HG03571 (cell line): ENCODE data around the gene CACNA1S.

Experiments used
- ATAC-seq: cut with Tn5 transposase; IDR thresholded peaks from one replicate; pipeline ENCODE4 v1.9.1; 2021; ENCODE audit not compliant: unreplicated experiment

The CACNA1S gene

DNA sequence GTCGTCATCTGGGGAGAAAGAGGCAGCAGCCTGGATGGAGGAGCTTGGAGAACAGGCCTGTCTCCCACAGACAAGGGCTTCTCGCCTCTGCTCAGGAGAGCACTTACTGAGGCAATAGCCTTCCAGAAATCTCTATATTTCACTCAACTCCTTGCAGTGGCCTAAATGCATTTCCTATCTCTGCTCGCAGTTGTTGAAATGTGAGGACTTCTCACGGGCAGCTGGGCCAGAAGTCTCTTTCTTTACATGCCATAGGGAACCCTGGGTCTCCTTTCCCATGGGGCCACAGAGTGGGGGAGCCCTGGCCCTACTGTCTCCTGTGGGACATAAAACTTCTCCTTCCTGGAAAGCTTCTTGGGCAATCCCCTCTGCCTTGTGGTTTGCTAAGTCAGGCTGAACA lies 45.2 kb downstream of the CACNA1S start:
- no peak for ATAC-seq

- no peak for ATAC-seq
Observed at GRCh38 chr1:201065686-201066085, 46.5 kb downstream of the CACNA1S start.

DNA sequence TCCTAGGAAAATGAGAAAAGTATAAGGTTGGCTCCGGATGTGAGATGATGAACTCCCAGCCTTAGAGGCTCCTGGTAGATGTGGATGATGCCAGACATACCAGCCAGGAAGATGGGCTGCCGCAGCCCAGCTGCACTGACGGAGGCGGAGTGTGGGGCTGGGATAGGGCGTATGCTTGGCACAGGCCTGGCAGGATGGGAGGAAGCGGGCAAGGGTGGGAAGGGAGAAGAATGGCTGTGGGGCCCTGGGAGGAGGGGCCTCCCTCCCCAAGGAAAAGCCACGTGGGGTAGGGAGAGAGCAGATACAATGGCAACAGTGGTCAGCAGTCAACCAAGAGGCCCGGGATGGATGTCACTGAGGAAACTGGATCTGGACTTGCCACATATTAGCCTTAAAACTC lies 47.4 kb downstream of the CACNA1S start:
- ATAC-seq: no peak

GRCh38 chr1:201063145-201063544 lies 49.1 kb downstream of the CACNA1S start:
- ATAC-seq: no peak

DNA sequence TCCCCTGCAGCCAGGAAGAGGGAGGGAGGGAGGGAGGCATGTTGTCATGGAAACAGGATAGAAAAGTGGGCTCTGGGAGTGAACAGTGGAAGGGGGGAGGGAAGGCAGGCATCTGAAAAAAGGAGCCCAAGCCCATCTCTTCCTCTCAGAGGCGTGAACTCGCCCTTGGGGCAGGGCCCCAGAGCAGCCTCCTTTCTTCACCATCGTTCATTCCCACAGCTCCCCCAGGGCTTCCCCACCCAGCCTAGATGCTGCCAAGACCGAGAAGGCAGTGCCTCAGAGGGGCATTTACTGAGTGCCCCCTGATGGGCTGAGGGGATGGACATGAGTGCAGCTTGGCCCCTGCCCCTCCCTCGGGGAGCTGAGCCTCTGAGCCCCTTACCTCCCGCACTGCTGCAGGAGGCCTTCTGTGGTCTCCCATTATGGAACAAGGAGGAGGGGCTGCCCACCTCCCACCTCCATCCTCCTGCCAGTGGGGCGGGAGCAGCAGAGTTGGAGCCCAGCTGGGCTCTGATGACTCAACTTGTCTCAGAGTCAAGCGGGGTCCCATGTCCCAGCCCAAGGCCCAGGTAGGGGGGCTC lies 49.6 kb downstream of the CACNA1S start:
- ATAC-seq: no peak

GRCh38 chr1:201061886-201062285 lies 50.3 kb downstream of the CACNA1S start:
- no peak for ATAC-seq

GRCh38 chr1:201061049-201061448 lies 51.2 kb downstream of the CACNA1S start:
- no peak for ATAC-seq

DNA sequence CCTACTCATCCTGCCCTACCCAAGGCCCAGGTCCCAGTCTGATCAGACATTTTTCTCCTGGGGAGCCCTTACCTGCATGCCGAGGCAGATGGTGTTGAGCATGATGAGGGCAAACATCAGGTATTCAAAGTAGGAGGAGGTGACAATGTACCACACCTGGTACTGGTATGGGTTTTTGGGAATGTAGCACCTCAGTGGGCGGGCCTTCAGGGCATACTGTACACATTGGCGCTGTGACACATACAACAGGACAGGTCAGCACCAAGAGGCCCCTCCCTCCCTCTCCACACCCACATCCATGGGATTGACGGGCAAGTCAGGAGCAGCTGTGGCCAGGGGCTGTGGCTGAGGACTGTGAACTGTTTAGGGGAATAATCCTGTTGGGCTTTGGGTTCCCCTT lies 51.6 kb downstream of the CACNA1S start:
- no peak for ATAC-seq

- ATAC-seq: no peak
Observed at GRCh38 chr1:201059871-201060555, 52.2 kb downstream of the CACNA1S start.

GRCh38 chr1:201059401-201059800 lies 52.8 kb downstream of the CACNA1S start:
- ATAC-seq: no peak

DNA sequence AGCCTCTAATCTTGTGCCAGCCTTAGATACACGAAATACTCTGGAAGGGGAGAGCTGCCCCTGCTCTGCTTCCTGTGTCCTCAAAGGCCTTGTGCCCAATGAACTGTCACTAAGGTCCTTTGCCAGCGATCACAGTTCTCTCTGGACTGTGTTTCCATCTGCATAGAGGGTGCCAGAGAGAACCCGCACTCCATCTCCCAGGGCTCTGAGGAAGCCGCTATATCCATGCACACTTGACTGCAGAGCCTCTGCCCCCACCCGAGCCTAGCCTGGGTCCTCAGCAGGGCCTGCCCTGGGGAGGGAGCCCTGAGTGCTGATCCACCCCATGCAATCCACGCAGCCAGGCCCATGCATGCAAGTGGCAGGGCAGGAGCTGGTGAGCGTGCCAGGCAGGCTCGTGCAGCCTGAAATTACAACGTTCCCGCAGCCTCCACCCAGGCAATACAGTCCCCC lies 58.1 kb downstream of the CACNA1S start:
- no peak for ATAC-seq

DNA sequence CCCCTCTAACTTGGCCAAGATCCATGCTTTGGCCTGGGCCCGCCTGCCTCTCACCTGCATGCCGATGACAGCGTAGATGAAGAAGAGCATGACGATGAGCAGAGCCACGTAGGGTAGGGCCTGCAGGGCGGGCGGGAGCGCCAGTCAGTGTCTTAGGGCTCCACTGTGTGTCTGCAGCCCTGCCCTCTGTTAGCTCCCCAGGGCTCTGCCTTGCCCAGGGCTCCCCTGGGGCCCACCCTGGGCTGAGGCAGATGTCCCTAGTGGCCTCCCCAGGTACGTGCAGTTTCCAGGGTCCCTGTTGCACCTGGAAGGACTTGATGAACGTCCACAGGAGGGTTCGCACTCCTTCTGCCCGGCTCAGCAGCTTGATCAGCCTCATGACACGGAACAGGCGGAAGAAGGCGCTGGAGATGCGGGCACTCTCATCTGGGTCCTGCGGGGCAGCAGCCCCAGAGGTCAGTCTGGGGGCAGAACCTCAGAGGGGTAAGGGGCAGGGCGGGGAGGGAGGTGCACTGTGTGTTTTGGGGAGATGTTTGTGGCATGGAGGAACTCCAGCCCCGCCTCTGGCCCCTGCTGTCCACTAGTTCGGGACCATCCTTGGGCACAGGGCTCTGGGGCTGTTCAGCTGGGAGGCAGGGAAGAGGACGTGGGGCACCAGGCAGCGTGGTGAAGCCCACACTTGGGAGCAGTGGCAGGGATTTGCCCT lies 58.9 kb downstream of the CACNA1S start:
- no peak for ATAC-seq

GRCh38 chr1:201051399-201051798 lies 60.8 kb downstream of the CACNA1S start:
- no peak for ATAC-seq

DNA sequence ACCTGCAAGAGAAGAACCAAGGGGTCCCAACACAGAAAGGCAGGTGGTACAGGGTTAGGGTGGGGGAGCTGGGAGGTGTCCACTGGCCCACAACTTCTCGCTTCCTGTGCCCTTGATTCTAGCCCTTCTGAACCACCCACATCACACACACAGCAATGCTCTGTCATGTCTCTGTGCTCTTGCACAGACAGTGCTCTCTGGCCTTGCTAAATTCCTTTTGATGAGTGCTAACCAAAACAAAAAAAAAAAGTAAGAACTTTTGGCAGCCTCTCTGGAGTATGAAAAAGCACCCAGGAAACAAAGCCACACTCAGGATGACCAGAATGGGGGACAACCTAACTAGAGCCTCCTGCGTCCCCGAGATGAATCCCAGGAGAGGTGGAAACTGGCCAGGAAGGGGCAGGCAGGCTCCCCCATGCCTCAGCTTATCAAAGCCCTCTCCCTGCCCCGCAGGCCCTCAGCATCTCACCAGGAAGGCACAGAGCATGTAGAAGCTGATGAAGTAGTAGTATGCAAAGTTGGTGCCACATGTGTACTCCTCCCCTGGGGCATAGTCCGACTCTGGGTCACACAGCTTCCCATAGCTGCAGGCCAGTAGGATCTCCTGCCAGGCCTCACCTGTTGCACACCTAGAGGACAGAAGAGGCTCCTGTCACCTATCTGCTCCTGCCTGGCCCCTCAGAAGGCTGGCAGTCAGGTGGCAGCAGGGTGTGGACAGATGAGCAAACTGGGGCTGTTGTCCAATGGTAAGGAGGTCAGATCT lies 61.5 kb downstream of the CACNA1S start:
- no peak for ATAC-seq

DNA sequence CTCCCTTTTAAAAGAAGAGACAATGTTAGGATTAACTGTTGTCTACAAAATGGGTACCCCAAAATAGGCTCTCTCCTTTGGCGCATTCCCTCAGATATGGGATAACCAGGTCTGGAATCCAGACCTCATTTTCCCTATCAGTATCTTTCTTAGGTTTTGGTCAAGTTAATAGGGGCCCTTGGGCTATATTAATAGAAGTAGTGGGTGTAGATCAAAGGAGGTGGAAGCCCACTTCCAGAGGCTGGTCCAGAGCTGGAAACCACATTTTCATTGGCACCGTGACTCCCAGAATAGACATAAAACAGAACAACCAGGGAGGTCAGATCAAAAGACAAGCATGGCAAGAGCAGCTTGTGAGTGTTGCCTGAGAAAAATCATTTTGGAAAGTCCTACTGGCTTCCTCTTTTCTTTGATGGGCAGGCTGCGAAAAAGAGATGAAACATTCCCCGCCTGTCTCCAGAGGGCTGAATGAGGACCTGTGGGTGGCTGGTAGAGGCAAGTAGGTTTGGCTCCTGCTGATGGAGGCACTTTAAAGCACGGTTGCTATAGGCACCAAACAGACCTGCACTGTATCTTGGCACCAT lies 62.9 kb downstream of the CACNA1S start:
- ATAC-seq: no peak

- no peak for ATAC-seq
Observed at GRCh38 chr1:201048521-201048920, 63.7 kb downstream of the CACNA1S start.

DNA sequence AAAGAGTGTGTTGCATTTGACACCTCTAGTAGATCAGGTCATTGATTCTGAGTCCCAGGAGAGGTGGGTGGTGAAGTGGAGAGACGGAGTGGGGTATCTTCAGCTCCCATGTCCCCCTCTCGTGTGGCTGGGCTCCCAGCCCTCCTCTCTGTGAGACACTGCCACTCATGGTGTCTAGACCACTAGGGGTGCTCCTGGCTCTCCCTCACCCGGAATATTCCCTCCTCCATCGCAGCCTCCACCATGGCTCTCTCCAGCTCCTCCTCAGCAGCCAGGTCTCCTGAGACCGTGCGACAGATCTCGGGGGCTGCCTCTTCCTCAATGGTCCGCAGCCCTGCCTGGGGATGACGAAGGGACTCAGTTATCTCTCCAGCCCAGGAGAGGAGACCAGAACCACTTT lies 68.1 kb downstream of the CACNA1S start:
- ATAC-seq: no peak

DNA sequence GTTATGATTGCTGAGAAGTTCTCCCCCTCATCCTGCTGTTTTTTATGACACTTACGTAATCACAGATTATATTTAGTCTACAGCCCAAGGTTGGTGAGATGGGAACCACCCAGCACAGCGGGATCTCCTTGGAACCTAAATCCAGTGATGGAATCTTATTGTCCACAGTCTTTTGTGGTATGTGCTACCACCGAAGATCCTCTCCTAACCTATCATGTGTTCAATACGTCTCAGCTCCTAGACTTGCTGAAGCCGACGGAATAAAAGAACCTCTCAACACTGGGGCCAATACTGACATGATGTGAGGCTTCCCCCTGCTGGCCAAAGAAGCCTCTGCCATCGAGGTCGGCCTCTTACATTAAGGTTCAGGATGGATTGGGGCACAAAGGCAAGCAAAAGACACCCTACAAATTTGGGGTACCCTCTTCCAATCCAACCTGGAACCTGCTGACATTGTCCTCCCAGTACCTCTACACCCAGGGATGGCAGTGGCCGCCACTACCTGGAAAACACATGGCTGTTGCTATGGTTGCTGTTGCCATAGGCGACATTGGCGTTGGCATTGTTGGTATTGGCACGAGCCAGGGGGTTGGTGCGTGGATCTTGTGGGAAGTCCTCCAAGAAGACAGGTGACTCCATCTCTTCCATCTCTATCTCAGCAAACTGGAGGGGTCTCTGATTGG lies 69.3 kb downstream of the CACNA1S start:
- ATAC-seq: no peak

GRCh38 chr1:201041011-201041410 lies 71.2 kb downstream of the CACNA1S start:
- no peak for ATAC-seq

DNA sequence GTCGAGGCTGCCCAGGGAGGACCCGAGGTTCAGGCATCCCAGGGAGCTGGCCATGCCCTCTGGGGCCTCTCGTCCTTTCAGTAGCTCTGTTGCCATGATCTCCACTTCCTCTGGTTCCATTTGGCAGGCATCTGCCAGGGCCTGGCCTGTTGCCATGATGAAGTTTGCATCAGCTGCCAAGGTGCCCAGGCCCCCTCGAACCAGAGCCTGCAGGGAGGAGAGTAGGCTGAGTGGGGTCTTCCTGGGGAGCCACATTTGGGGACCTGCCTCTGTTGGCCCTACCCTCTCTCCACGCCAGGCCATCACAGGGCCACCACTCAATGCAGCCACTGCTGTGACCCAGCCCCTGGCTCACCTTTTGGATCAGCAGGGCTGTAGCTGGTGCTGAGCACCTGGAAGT lies 72.3 kb downstream of the CACNA1S start:
- ATAC-seq: no peak

DNA sequence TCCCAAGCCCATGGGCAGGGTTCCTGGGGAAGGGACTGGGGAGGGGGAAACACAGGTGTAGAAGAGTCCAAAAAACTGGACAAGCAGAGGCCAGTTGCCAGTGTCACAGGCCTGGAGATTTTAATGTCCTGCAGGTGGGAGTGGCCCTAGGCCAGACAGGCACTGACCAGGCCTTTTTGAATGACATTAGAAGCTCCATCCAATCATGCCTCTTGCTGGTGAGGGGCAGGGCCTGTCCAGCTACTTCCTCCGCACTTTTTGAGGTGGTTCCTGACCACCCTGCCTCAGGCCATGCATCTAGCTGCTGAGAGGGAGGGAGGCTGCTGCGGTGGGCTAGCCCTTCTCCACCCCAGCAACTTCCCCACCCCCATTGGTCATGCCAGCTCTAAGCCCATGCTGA lies 72.8 kb downstream of the CACNA1S start:
- no peak for ATAC-seq
